Measurements from ENCODE around the gene NECTIN1. TPM values are rescaled to one million over a fixed set of nuclear protein-coding genes. Genes with fewer than 3 reads are reported as not detected.

NECTIN1 gene
- total RNA-seq, 2 experiments from 2014 or later: 0.34 to 0.39 TPM

DNA sequence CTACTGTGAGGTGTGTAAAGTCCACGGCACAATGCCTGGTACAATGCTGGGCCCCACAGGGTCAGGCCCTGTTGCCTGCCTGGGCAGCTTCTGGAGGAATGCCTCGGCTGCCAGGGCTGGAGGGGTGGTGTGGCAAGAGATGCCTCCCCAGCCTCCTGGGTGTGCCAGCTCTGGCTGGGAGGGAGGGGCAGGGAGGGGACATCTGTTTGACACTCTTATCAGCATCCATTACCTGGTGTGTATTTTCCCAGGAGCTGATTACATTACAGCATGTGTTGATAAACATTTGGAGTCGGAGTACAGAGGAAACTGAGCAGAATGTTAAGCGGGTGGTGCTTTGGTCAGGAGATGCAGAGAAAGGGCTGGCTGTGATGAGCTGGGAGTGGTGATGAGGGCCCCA is 11.0 kb upstream of the NECTIN1 start:
- H3K9me3 Mint-ChIP-seq (ENCODE audit: insufficient read depth): no peaks in the 10 kb centered on the region
- no peak for ATAC-seq
- no peak overlapping the region for H3K27ac Mint-ChIP-seq
- H3K4me1 Mint-ChIP-seq (ENCODE audit: low read depth): no peaks in the 10 kb centered on the region
- DNase-seq: no peak
- CTCF ChIA-PET: interaction anchor here (1.0 to 2.9 kb wide), 4 partner anchors 10 to 16 kb away, joined by 3 to 22 read pairs (median 3); partner anchors contain the start of gene NECTIN1
- H3K36me3 Mint-ChIP-seq (ENCODE audit: low read depth): no peaks in the 10 kb centered on the region
- peaks cover 50% of the 10 kb centered on the region for H3K27me3 Mint-ChIP-seq (ENCODE audit: low read depth)
- POLR2A ChIA-PET: no interaction called here
- H3K4me3 Mint-ChIP-seq: no peak overlapping the region

DNA sequence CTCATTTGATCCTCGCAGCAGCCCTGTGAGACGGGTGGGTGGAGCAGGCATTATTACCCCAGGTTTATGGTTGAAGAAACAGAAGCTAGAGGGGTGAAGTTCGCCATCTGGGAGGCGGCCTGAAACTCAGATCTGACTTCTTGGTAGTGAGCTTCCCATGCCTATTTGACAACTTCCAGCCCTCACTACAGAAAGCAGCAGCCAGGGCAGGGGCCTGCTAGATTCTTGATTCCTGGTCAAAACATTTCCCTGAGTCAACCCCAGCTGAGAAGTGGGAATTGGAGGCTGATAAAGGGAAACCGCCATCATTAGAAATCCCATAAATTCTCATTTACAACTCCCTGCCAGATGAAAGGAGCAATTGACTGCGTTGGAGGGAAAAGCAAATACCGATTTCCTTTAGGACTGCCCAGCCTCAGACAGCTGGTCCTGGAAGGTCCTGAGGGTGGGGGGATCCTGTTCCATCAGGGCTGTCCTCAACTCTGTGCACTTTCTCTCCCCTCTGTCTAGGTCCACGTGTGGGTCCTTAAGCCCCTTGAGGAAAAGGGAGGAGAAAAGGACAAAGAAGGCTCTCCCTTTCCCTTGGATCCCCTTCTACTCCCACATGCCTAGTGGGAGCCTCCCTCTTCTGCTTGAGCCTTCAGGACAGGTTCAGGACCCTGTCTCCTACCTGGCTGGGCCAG is 10.2 kb upstream of the NECTIN1 start:
- ATAC-seq (no peak), DNase-seq (no peak)
- ChIA-PET POLR2A (no interaction called here), CTCF (interaction anchor here (1.4 to 2.9 kb wide), 2 partner anchors 10 to 15 kb away, joined by 3 to 22 read pairs; partner anchors contain the start of gene NECTIN1)
- Mint-ChIP-seq H3K36me3 (ENCODE audit: low read depth) (no peaks in the 10 kb centered on the region), H3K4me1 (ENCODE audit: low read depth) (no peaks in the 10 kb centered on the region), H3K27me3 (ENCODE audit: low read depth) (peaks cover 52% of the 10 kb centered on the region), H3K9me3 (ENCODE audit: insufficient read depth) (no peaks in the 10 kb centered on the region), H3K27ac (no peak overlapping the region), H3K4me3 (no peak overlapping the region)

DNA sequence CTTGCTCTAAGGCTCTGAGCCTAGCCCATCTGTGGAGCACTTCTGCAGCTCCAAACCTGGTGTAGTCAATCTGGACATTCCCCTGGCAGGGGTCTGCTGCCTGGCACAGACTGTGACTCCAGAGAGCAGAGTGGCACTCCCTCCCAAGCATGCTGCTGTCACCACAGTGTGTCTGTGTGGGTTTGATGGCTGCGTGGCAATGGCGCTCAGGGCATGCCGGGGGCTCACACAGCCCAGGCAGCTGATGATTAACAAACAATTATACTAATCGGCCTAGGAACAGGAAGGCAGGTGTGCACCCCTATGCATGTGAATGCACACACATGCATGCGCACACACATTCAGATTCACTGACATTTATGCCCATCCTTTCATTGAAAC is 9.0 kb upstream of the NECTIN1 start:
- ChIA-PET POLR2A (no interaction called here), CTCF (interaction anchor here (2.9 kb wide), 1 partner anchor 9 kb away, joined by 22 read pairs; the partner anchor contains the start of gene NECTIN1)
- no peaks in the 10 kb centered on the region for H3K4me1 Mint-ChIP-seq (ENCODE audit: low read depth)
- H3K27me3 Mint-ChIP-seq (ENCODE audit: low read depth): peaks cover 52% of the 10 kb centered on the region
- H3K36me3 Mint-ChIP-seq (ENCODE audit: low read depth): no peaks in the 10 kb centered on the region
- H3K9me3 Mint-ChIP-seq (ENCODE audit: insufficient read depth): no peaks in the 10 kb centered on the region
- ATAC-seq (no peak), DNase-seq (no peak)
- no peak overlapping the region for H3K27ac Mint-ChIP-seq
- H3K4me3 Mint-ChIP-seq: no peak overlapping the region

DNA sequence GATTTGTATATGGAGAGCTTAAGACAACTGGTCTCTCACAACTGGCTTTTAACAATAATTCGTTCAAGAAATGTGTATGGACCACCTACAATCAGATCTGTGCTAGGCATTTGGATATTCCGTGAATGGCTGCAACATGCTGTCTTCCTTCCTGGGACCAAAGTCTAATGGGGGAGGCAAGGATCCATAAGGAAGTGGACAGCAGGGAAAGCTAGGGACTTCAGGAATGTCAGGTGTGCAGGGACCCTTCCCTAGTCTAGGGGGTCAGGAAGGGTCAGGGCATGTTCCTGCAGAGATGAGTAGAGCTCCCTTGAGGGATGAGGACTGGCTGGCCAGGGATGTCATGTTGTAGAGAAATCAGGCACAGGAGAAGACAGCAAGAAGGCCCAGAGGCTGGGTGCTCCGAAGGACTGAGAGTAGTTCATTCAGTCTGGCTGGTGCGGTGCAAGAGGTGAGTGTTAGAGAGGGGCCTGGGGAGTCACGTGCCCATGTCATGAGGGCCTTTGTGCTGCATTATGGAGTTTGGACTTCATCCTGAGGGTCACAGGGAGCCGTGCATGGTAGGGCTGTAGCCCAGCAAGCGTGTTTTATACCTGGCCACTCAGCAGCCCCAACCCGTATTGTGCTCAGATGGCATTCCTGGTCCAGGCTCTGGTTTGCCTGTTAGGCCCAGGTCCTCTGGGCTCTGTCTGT is 8.5 kb upstream of the NECTIN1 start:
- DNase-seq: no peak
- Mint-ChIP-seq H3K27ac (no peak overlapping the region), H3K36me3 (ENCODE audit: low read depth) (no peaks in the 10 kb centered on the region), H3K4me3 (no peak overlapping the region), H3K27me3 (ENCODE audit: low read depth) (peaks cover 49% of the 10 kb centered on the region), H3K4me1 (ENCODE audit: low read depth) (no peaks in the 10 kb centered on the region), H3K9me3 (ENCODE audit: insufficient read depth) (no peaks in the 10 kb centered on the region)
- ChIA-PET CTCF (no interaction called here), POLR2A (no interaction called here)
- ATAC-seq: no peak

DNA sequence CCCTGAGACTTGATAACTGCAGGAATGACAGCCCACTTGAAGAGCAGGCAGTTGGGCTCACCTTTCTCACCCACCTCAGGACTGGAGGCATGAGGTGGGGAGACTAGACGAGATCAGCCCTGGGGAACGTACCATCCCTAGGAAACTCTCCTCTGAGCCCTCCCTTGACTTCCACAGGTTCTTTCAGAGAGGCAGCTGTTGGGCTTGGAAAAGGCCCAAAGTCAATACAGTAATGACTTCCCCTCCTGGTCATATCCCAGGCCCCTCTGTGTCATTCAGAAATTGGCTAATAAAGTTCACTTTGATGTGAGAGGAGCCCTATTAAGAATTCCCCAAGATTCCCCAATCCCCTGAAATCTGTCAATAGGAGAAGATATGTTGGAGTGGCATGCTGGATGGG is 5.8 kb upstream of the NECTIN1 start:
- no peak overlapping the region for H3K27ac Mint-ChIP-seq
- H3K27me3 Mint-ChIP-seq (ENCODE audit: low read depth): peaks cover 50% of the 10 kb centered on the region
- H3K4me1 Mint-ChIP-seq (ENCODE audit: low read depth): no peaks in the 10 kb centered on the region
- CTCF ChIA-PET: no interaction called here
- H3K36me3 Mint-ChIP-seq (ENCODE audit: low read depth): no peaks in the 10 kb centered on the region
- POLR2A ChIA-PET: no interaction called here
- ATAC-seq (no peak), DNase-seq (no peak)
- no peaks in the 10 kb centered on the region for H3K9me3 Mint-ChIP-seq (ENCODE audit: insufficient read depth)
- H3K4me3 Mint-ChIP-seq: no peak overlapping the region

DNA sequence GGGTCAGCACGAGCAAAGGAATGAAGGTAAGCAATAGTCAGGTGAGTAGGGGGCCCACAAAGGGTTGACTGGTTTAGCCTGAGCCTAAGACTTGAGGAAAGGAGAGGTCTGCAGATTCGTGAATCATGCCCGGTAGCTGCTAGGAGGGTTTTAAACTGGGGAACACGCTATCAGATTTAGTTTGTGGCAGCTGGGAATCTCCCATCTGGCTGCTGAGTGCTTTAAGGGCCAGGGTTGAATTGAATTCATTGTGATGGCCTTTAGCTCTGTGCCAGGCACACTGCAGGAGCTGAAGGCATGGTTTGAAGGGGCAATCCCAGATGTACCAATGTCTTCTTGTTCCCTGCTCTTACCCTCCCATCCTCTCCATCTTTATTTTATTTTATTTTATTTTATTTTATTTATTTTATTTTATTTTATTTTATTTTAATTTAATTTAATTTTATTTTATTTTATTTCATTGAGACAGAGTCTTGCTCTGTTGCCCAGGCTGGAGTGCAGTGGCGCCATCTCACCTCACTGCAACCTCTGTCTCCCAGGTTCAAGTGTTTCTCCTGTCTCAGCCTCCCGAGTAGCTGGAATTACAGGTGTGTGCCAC is 1.9 kb upstream of the NECTIN1 start:
- H3K4me1 Mint-ChIP-seq (ENCODE audit: low read depth): peaks cover 5% of the 10 kb centered on the region
- H3K4me3 Mint-ChIP-seq: no peak overlapping the region
- no peak overlapping the region for H3K27ac Mint-ChIP-seq
- ATAC-seq (no peak), DNase-seq (no peak)
- peaks cover 62% of the 10 kb centered on the region for H3K27me3 Mint-ChIP-seq (ENCODE audit: low read depth)
- no peaks in the 10 kb centered on the region for H3K36me3 Mint-ChIP-seq (ENCODE audit: low read depth)
- no peaks in the 10 kb centered on the region for H3K9me3 Mint-ChIP-seq (ENCODE audit: insufficient read depth)
- POLR2A ChIA-PET: no interaction called here
- CTCF ChIA-PET: interaction anchor here (1.2 kb wide), 1 partner anchor 45 kb away, joined by 3 read pairs; no protein-coding TSS in a partner anchor

DNA sequence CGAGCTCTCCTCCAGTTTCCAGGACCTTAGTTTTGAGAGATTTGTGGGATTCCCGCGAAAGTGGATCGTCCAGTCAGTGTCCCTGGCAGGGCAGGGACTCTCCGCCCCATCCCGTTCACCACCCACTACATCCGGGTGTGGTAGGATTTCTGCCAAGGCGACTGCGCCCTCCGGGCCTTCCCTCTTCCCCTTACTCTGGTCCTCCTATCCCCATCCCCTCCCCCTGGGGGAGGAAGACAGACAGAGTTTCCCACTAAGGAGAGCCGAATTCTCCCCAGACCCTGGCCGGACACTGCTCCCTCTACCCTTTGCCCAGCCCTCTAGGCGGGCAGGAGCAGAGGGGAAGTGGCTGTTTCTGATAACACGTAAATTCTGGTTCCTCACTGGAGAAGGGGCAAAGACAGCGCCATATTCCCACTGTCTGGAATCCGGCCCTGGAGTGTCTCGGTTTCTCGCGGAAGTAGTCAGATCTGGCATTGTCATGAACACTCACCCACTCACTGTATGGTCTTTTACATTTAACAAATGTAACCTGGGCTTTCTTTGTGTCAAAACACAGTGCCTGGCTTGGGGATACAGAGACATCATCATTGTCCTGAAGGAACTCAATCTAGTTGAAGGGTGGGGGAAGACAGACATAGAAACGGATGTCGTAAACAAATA is 1.1 kb upstream of the NECTIN1 start:
- DNase-seq (no peak), ATAC-seq (no peak)
- Mint-ChIP-seq H3K9me3 (ENCODE audit: insufficient read depth) (no peaks in the 10 kb centered on the region), H3K4me1 (ENCODE audit: low read depth) (peaks cover 5% of the 10 kb centered on the region), H3K36me3 (ENCODE audit: low read depth) (no peaks in the 10 kb centered on the region), H3K4me3 (peak overlapping the region; percentile 54), H3K27ac (no peak overlapping the region), H3K27me3 (ENCODE audit: low read depth) (peaks cover 57% of the 10 kb centered on the region)
- CTCF ChIA-PET: interaction anchor here (0.7 to 1.7 kb wide), 24 partner anchors 10 to 507 kb away, joined by 3 to 50 read pairs (median 6); no protein-coding TSS in a partner anchor
- POLR2A ChIA-PET: no interaction called here

DNA sequence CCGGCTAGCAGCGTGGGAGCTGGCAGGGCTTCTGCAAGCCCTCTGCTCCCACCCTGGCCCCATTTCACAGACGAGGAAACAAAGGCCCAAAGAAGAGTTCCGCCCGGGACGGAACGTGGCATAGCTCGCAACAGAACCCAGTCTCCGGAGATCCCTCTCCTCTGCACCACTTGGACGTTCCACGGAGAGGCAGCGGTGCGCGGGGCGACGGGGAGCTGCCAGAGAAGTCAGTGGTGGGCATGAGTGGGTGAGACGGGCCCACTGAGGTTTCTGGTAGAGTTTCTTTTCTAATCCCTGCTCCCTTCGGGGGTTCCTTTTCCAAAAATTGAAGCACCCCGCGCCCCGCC is 554 bp upstream of the NECTIN1 start:
- no peak for DNase-seq
- no peaks in the 10 kb centered on the region for H3K36me3 Mint-ChIP-seq (ENCODE audit: low read depth)
- peaks cover 58% of the 10 kb centered on the region for H3K27me3 Mint-ChIP-seq (ENCODE audit: low read depth)
- CTCF ChIA-PET: interaction anchor here (0.7 to 1.7 kb wide), 30 partner anchors 10 to 507 kb away, joined by 3 to 50 read pairs (median 5); no protein-coding TSS in a partner anchor
- H3K9me3 Mint-ChIP-seq (ENCODE audit: insufficient read depth): no peaks in the 10 kb centered on the region
- H3K4me1 Mint-ChIP-seq (ENCODE audit: low read depth): peaks cover 5% of the 10 kb centered on the region
- POLR2A ChIA-PET: interaction anchor here (1.2 kb wide), 1 partner anchor 13 kb away, joined by 3 read pairs; no protein-coding TSS in a partner anchor
- ATAC-seq: no peak
- H3K4me3 Mint-ChIP-seq: peak overlapping the region; percentile 54
- H3K27ac Mint-ChIP-seq: no peak overlapping the region

DNA sequence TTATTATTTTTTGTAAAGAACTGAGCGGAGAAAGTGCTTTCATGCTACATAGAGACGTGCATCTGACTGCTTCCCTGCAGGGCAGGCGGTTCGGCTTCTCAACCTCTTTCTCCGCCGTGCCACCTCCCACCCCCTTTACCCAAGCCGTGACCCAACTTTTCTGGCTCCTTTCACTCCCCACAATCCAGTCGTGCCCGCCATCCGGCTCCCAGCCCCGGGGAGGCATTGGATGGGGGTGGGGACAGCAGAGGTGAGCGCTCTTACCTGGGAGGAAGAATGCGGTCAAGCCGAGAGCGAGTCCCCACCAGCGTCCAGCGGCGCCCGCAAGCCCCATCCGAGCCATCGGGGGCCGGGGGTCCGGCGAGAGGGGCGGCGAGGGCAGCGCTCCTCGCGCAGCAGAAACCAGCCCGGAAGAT is 781 bp downstream of the NECTIN1 start:
- Mint-ChIP-seq H3K27ac (no peak overlapping the region), H3K36me3 (ENCODE audit: low read depth) (no peaks in the 10 kb centered on the region), H3K27me3 (ENCODE audit: low read depth) (peaks cover 48% of the 10 kb centered on the region), H3K4me3 (peak overlapping the region; percentile 75), H3K9me3 (ENCODE audit: insufficient read depth) (no peaks in the 10 kb centered on the region), H3K4me1 (ENCODE audit: low read depth) (peaks cover 5% of the 10 kb centered on the region)
- DNase-seq (no peak), ATAC-seq (no peak)
- ChIA-PET CTCF (no interaction called here), POLR2A (no interaction called here)

DNA sequence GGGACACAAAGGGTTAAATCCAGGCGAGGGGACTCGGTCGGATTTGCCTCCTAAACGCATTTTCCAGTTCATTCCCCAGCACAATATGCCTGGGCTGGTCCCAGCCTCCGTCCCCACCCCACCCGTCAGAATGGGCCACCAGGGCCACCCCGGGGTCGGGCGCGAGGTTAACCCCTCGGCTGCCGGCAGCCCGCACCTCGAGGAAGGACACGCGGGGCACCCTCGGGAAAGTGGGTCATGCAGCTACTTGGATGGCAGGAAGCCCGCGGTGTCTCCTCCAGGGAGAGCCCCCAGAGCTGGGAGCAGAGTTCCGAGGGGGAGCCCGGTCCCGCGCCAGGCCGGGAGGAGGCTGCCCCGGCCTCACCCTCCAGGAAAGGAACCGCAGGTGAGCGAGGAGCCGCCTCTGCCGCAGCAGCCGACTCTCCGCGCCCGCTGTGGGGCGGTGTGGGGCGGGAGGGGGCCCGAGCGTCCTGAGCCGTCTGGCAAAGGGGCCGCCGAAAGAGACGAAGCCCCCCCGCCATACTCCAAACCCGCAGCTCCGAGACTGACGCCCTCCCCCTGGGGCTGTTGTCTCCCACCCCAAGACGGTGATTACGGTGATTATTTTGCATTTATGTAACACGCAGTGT is 1.4 kb downstream of the NECTIN1 start:
- no peak overlapping the region for H3K27ac Mint-ChIP-seq
- peaks cover 5% of the 10 kb centered on the region for H3K4me1 Mint-ChIP-seq (ENCODE audit: low read depth)
- H3K36me3 Mint-ChIP-seq (ENCODE audit: low read depth): no peaks in the 10 kb centered on the region
- no peak for DNase-seq
- no peaks in the 10 kb centered on the region for H3K9me3 Mint-ChIP-seq (ENCODE audit: insufficient read depth)
- CTCF ChIA-PET: interaction anchor here (1.5 kb wide), 1 partner anchor 381 kb away, joined by 4 read pairs; no protein-coding TSS in a partner anchor
- peaks cover 45% of the 10 kb centered on the region for H3K27me3 Mint-ChIP-seq (ENCODE audit: low read depth)
- no peak for ATAC-seq
- POLR2A ChIA-PET: no interaction called here
- H3K4me3 Mint-ChIP-seq: peak overlapping the region; percentile 75

DNA sequence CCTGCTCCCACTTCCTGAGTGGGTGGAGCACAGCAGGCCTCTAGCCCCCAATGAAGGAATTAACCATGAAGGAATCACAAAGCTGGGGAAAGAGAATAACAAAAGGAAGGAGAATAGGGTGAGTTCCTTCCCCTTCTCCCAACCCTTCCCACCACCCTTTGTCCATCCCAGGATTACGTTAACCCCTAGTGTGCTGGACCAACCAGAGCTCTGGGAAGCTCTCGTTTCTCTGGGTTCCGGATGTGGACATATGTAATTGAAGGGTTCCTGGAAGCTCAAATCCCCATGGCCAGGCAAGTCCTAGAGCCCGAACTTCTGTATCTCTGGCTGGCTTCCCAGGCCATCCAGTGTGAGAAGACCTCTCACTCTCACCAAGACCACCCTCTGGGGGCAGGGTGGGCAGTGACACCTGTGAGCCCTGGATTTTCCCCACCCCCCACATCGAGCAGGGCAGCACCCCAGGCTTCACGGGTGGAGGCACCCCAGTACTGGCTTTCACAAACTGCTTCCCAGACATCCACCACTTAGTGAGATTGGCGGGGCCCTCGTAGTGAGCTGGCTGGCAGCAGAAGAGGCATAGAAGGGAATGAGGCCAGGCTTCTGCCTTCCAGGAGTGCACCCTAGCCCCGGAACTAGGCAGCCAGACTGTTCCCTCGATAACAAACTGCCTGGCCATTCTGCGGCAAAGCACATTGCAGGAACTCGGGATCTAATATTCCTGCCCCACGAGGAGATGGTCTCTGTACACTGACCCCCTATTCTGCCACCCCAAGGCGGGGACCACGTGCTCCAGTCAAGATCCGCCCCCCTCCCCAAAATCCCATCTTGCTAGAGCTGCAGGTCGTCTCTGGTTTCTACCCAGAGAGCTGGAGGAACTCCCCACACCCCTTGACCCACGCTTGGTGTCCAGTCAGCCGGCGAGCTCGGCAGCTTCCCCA is 2.1 kb downstream of the NECTIN1 start:
- ChIA-PET CTCF (interaction anchor here (1.5 kb wide), 1 partner anchor 382 kb away, joined by 4 read pairs; no protein-coding TSS in a partner anchor), POLR2A (no interaction called here)
- peaks cover 5% of the 10 kb centered on the region for H3K4me1 Mint-ChIP-seq (ENCODE audit: low read depth)
- DNase-seq (no peak), ATAC-seq (no peak)
- no peak overlapping the region for H3K4me3 Mint-ChIP-seq
- no peak overlapping the region for H3K27ac Mint-ChIP-seq
- H3K27me3 Mint-ChIP-seq (ENCODE audit: low read depth): peaks cover 42% of the 10 kb centered on the region
- no peaks in the 10 kb centered on the region for H3K9me3 Mint-ChIP-seq (ENCODE audit: insufficient read depth)
- H3K36me3 Mint-ChIP-seq (ENCODE audit: low read depth): no peaks in the 10 kb centered on the region
